ENCODE data around the gene ZNF672.
"Not testable (repeated sequence)": the region's sequence is repeated elsewhere in the genome, so short reads cannot be mapped to it uniquely, and the experiment has no call there.

ZNF672 gene

DNA sequence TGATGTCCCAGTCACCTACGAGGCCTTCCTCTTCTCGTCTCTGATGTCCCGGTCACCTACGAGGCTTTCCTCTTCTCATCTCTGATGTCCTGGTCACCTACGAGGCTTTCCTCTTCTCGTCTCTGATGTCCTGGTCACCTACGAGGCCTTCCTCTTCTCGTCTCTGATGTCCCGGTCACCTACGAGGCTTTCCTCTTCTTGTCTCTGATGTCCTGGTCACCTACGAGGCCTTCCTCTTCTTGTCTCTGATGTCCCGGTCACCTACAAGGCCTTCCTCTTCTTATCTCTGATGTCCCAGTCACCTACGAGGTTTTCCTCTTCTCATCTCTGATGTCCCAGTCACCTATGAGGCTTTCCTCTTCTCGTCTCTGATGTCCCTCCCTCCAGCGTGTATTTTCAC, 34.5 kb upstream of the ZNF672 start:
- H3K4me1 ChIP-seq (ENCODE audit: control insufficient read depth, insufficient read depth, low read length); H3K9me3 ChIP-seq (ENCODE audit: control insufficient read depth in 2 of 2, low read length in 2 of 2); H3K27ac ChIP-seq (ENCODE audit: low read length); H3K27me3 ChIP-seq (ENCODE audit: control insufficient read depth in 1 of 2, insufficient read depth in 2 of 2, low read length in 2 of 2); H3K9ac ChIP-seq (ENCODE audit: low read length in 2 of 2); H3K4me3 ChIP-seq (ENCODE audit: low read length in 2 of 2); H3K36me3 ChIP-seq (ENCODE audit: control insufficient read depth in 2 of 2, insufficient read depth in 2 of 2, low read length in 2 of 2): not testable (repeated sequence)

DNA sequence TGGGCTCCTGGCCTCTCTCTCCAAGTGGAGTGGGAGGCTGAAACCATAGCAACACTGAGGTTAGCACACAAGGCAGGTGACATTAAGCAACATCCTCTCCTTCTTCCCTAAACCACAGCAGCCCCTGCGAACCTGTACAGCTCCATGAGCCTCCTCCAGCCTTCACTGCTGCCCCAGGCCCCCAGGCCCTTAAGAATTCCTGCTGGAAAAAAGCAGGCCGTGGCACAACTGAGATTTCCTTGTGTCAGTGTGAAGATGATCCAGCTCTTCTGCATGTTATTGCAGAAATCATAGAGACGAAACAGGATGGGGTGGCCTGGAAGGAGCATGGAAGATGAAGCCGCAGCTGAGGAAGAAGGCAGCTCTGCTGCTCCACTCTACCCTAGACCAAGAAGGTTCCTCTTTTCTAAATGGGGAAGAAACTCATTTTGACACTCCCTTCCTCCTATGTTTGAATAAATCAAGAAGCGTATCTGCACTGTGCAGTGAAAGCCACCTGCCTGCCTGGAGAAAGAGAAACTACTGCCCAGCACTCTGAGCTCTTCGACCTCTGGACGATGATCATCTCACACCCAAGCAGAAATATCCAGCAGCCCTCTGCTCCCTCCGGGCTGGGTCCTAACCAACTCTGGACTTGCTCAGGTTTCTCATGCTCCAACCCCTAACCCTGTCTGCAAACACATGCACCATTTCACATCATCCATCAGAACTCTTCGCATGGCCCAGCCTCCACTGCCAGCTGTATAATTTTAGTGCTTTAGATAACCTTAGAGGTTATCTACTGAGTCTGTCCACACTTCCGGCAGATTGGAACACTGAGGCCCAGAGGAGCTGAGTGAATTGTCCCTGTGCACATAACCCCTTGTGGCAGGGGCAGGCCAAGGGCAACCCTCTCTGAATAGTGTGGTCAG, 33.0 kb upstream of the ZNF672 start:
- H3K4me1 ChIP-seq (ENCODE audit: control insufficient read depth, insufficient read depth, low read length) = peaks cover 4% of the 10 kb centered on the region
- no peaks in the 10 kb centered on the region for H3K27me3 ChIP-seq (ENCODE audit: control insufficient read depth in 1 of 2, insufficient read depth in 2 of 2, low read length in 2 of 2)
- no peak overlapping the region for H3K27ac ChIP-seq (ENCODE audit: low read length)
- no peak overlapping the region for H3K4me3 ChIP-seq (ENCODE audit: low read length in 2 of 2)
- no peaks in the 10 kb centered on the region for H3K36me3 ChIP-seq (ENCODE audit: control insufficient read depth in 2 of 2, insufficient read depth in 2 of 2, low read length in 2 of 2)
- no peak overlapping the region for H3K9ac ChIP-seq (ENCODE audit: low read length in 2 of 2)
- H3K9me3 ChIP-seq (ENCODE audit: control insufficient read depth in 2 of 2, low read length in 2 of 2) = no peaks in the 10 kb centered on the region

DNA sequence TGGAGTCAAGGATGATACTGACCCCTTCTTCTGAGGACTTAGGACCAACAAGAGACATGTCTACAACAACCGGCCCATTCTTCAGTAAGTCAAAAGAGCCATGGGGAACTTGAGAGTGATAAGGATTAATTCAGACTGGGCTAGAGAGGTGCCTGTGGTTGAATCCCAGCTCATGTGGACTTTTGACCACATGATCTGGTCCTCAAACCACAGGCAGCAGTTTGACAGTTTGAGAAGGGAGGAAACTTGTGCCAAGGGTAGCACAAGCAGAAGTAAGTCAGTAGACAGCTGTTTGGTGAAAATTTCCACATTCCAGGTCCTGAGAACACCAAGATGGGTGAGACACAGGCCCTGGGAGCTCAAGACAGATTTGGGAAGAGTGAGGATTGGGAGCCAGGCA, 32.1 kb upstream of the ZNF672 start:
- Histone ChIP-seq H3K27ac (ENCODE audit: low read length) (no peak overlapping the region), H3K36me3 (ENCODE audit: control insufficient read depth in 2 of 2, insufficient read depth in 2 of 2, low read length in 2 of 2) (no peaks in the 10 kb centered on the region), H3K27me3 (ENCODE audit: control insufficient read depth in 1 of 2, insufficient read depth in 2 of 2, low read length in 2 of 2) (no peaks in the 10 kb centered on the region), H3K9ac (ENCODE audit: low read length in 2 of 2) (no peak overlapping the region), H3K9me3 (ENCODE audit: control insufficient read depth in 2 of 2, low read length in 2 of 2) (no peaks in the 10 kb centered on the region), H3K4me3 (ENCODE audit: low read length in 2 of 2) (no peak overlapping the region), H3K4me1 (ENCODE audit: control insufficient read depth, insufficient read depth, low read length) (peaks cover 6% of the 10 kb centered on the region)

DNA sequence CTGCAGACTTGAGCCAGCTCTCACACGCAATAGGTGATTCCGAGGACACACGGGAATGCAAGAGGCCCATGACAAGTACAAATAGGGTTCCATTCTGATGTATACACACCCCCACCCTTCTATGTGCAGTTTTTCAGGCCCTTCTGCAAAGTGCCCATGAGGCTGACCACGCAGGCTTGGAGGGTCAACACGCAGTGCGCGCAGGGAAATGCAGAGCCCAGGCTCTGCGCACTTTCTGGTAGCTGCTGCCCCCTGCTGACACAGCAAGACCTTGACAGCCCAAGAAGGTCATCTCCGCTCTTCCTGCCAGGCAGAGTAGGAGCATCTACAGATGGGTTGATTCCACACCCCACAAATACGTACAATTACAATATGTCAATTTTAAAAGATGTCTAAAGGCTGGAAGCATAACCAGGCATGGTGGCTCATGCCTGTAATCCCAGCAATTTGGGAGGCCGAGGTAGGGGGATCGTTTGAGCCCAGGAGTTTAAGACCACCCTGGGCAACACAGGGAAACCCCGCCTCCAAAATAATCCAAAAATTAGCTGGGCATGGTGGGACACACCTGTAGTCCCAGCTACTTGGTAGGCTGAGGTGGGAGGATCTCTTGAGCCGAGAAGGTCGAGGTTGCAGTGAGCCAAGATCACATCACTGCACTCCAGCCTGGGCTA, 30.8 kb upstream of the ZNF672 start:
- no peak overlapping the region for H3K4me3 ChIP-seq (ENCODE audit: low read length in 2 of 2)

DNA sequence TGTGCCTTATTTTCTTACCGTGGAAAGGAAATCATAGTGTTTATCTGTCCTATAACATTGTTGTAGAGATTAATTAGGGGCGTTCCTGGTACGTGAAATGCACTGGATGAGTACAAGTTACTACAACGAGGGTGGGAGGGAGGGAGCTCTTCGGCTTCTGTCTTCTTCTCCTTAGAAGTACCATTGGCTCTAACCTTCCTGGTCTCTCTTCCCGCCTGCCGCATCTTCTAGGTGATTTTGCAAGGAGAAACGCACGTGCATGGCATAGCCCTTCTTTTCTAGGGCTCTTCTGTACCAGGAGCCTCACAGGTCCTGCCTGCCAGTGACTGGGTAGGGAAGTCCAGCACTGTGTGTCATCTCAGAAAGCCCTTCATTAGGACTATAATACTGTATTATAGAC, 29.1 kb upstream of the ZNF672 start:
- Histone ChIP-seq H3K27ac (ENCODE audit: low read length) (no peak overlapping the region), H3K4me3 (ENCODE audit: low read length in 2 of 2) (no peak overlapping the region), H3K4me1 (ENCODE audit: control insufficient read depth, insufficient read depth, low read length) (peaks cover 8% of the 10 kb centered on the region), H3K36me3 (ENCODE audit: control insufficient read depth in 2 of 2, insufficient read depth in 2 of 2, low read length in 2 of 2) (peaks cover 9 to 20% of the 10 kb centered on the region in 2 donors), H3K27me3 (ENCODE audit: control insufficient read depth in 1 of 2, insufficient read depth in 2 of 2, low read length in 2 of 2) (no peaks in the 10 kb centered on the region), H3K9me3 (ENCODE audit: control insufficient read depth in 2 of 2, low read length in 2 of 2) (no peaks in the 10 kb centered on the region), H3K9ac (ENCODE audit: low read length in 2 of 2) (no peak overlapping the region)

More for the DNA sequence above, 30.8 kb upstream of the ZNF672 start:
- H3K36me3 ChIP-seq (ENCODE audit: control insufficient read depth in 2 of 2, insufficient read depth in 2 of 2, low read length in 2 of 2) = peaks cover 0 to 5% of the 10 kb centered on the region in 2 donors
- H3K27ac ChIP-seq (ENCODE audit: low read length) = no peak overlapping the region
- no peak overlapping the region for H3K9ac ChIP-seq (ENCODE audit: low read length in 2 of 2)
- H3K9me3 ChIP-seq (ENCODE audit: control insufficient read depth in 2 of 2, low read length in 2 of 2) = no peaks in the 10 kb centered on the region
- H3K27me3 ChIP-seq (ENCODE audit: control insufficient read depth in 1 of 2, insufficient read depth in 2 of 2, low read length in 2 of 2) = no peaks in the 10 kb centered on the region
- H3K4me1 ChIP-seq (ENCODE audit: control insufficient read depth, insufficient read depth, low read length) = peaks cover 8% of the 10 kb centered on the region

DNA sequence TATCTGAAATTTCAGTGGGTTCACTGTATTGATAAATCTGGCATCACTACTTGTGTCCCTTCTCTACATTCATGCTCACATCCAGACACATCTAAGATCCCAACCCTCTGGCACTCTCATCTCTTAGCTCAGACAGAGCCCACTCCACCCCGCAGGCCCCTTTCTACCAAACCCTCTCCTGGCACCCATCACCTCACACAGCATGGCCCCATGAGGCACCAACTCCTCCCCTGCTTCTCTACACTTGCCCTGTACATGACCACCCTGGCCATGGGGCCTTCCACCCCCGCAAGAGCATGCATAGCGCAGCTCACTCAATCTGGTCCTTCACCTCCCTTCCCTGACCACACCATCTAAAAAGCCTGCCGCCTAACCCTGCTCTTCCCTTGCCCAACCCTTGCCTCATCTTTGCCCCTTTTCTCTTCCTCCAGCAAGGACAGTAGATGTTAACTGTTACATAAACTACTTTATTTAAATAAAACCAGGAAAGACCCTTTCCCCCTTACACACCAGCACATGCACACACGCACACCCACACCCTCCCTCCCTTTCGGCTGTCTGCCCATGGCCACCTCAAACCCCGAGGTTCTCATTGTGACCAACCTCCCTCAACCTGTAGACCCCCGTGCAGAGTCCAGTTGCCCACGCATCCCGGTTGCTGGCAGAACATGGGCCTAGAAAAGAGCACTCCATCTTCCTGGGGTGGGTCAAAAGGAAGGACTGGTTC, 27.9 kb upstream of the ZNF672 start:
- no peak overlapping the region for H3K4me3 ChIP-seq (ENCODE audit: low read length in 2 of 2)
- peaks cover 19 to 32% of the 10 kb centered on the region in 2 donors for H3K36me3 ChIP-seq (ENCODE audit: control insufficient read depth in 2 of 2, insufficient read depth in 2 of 2, low read length in 2 of 2)
- peaks cover 8% of the 10 kb centered on the region for H3K4me1 ChIP-seq (ENCODE audit: control insufficient read depth, insufficient read depth, low read length)
- H3K27ac ChIP-seq (ENCODE audit: low read length) = no peak overlapping the region
- no peaks in the 10 kb centered on the region for H3K27me3 ChIP-seq (ENCODE audit: control insufficient read depth in 1 of 2, insufficient read depth in 2 of 2, low read length in 2 of 2)
- H3K9me3 ChIP-seq (ENCODE audit: control insufficient read depth in 2 of 2, low read length in 2 of 2) = no peaks in the 10 kb centered on the region
- no peak overlapping the region for H3K9ac ChIP-seq (ENCODE audit: low read length in 2 of 2)

DNA sequence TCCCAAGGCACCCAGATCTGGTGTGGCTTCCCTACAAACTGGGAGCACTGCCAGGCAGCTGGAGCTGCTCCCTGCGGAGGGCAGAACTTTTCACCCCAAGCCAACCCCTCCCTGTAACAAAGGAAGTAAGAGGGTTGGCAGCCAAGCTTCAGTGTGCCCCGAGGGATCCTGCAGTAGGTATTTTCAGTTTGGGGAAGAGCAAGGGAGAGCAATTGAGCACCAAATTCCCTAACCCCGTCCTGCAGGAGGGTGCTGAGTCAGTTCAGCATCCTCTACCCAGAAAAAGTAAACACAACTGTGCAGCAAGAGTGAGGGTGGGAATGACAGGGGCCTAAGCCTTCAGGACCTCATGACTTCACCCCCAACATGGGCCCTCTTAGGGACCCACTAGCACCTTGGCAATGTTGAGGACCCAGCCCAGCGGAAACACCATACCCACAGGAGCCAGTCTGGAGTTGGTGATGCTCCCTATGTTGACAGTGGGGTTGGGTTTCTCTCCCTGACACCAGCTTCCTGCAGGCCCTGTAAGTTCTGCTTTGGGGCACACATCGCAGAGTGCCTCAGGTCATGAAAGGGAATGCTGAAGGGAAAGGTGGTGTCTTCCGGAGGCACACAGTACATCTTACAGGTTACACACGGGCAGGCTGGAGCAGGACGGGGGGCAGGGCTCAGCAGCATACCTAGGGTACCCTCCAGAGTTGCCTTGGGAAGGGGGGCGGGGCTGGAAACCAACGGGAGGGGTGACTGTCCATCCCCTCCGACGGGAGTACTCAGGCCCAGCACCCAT, 27.1 kb upstream of the ZNF672 start:
- no peaks in the 10 kb centered on the region for H3K9me3 ChIP-seq (ENCODE audit: control insufficient read depth in 2 of 2, low read length in 2 of 2)
- H3K36me3 ChIP-seq (ENCODE audit: control insufficient read depth in 2 of 2, insufficient read depth in 2 of 2, low read length in 2 of 2) = peaks cover 26 to 38% of the 10 kb centered on the region in 2 donors
- H3K4me1 ChIP-seq (ENCODE audit: control insufficient read depth, insufficient read depth, low read length) = peaks cover 8% of the 10 kb centered on the region
- H3K27me3 ChIP-seq (ENCODE audit: control insufficient read depth in 1 of 2, insufficient read depth in 2 of 2, low read length in 2 of 2) = no peaks in the 10 kb centered on the region
- H3K4me3 ChIP-seq (ENCODE audit: low read length in 2 of 2) = peak overlapping the region in 1 of 2 donors; percentile 3
- H3K27ac ChIP-seq (ENCODE audit: low read length) = no peak overlapping the region
- no peak overlapping the region for H3K9ac ChIP-seq (ENCODE audit: low read length in 2 of 2)

DNA sequence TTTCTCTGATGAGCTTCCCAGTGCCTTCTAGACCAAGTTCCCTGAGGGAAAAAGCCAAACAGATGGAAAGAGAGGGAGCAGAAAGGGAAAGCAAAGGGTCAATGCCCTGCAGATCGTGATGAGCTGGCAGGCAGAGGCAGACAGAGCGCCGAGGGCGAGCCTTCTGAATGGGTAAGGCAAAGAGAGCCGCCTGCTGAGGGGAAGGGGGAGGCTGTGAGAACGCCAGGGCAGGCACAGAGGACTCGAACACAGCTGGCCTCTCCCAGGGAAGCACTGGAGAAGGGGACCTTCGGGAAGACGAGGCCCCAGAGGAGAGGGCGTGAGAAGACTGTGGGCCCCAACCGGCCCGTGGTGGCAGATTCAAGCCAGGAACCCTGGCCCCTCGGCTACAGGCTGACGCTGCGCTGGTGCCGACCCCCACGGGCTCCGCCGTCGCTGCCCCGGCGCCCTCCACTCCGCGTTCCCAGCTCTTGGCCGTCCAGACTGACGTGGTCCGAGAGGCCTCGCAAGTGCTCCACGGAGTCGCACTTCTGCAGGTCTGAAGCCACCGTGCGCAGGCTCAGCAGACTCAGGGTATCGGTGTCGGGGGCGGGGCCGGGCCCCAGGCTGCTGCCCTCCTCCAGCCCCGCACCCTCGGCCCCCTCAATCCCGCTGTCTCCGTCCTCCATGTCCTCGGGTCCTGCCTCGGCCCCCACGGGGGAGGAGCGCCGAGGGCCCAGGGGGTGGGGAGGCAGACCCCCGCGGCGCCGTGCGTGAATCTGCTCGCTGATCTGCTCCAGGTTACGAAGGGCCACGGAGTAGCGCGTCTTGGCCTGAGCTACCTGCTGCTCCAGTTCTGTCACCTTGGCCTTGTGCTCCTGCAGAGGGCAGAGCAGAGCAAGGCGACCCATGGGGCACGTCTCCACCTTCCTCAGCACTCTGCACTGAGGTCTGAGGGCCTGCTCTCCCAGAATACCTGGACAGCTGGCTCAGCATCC, 26.2 kb upstream of the ZNF672 start:
- Histone ChIP-seq H3K27me3 (ENCODE audit: control insufficient read depth in 1 of 2, insufficient read depth in 2 of 2, low read length in 2 of 2) (no peaks in the 10 kb centered on the region), H3K27ac (ENCODE audit: low read length) (no peak overlapping the region), H3K9ac (ENCODE audit: low read length in 2 of 2) (no peak overlapping the region), H3K4me3 (ENCODE audit: low read length in 2 of 2) (no peak overlapping the region), H3K9me3 (ENCODE audit: control insufficient read depth in 2 of 2, low read length in 2 of 2) (no peaks in the 10 kb centered on the region), H3K36me3 (ENCODE audit: control insufficient read depth in 2 of 2, insufficient read depth in 2 of 2, low read length in 2 of 2) (peaks cover 33 to 43% of the 10 kb centered on the region in 2 donors), H3K4me1 (ENCODE audit: control insufficient read depth, insufficient read depth, low read length) (peaks cover 8% of the 10 kb centered on the region)

DNA sequence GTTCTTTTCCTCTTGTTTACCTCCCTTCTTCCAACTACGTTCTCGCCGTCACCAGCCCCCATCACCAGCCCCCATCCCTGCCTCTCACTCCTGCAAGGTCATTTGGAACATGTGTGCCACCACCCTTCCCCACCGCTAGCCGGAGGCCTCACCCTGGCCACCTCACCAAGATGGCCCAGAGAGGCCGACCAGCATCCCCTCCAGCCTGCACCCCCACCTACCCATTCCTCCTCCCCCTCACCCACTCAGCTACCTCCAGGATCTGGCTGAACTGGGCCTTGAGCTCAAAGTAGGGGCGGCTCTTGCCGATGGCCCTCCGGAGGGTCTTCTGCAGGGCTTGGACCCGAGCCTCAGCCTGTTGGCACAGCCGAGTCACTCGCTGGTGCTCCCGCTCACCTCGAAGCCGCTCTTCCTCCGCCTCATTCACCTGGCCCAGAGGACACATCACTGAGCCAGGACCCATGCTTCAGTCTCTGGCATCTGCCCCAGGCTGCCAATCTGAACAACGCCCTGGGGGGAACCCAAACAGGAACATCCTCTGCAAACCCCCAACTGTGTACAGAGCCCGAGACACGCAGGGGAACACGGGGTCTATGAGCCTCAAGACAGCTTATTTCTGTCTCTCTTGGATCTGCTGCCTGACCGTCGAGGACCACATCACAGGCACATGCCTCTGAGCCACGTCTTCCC, 25.1 kb upstream of the ZNF672 start:
- Histone ChIP-seq H3K4me1 (ENCODE audit: control insufficient read depth, insufficient read depth, low read length) (peaks cover 5% of the 10 kb centered on the region), H3K27ac (ENCODE audit: low read length) (no peak overlapping the region), H3K27me3 (ENCODE audit: control insufficient read depth in 1 of 2, insufficient read depth in 2 of 2, low read length in 2 of 2) (no peaks in the 10 kb centered on the region), H3K9me3 (ENCODE audit: control insufficient read depth in 2 of 2, low read length in 2 of 2) (no peaks in the 10 kb centered on the region), H3K4me3 (ENCODE audit: low read length in 2 of 2) (no peak overlapping the region), H3K36me3 (ENCODE audit: control insufficient read depth in 2 of 2, insufficient read depth in 2 of 2, low read length in 2 of 2) (peaks cover 33 to 47% of the 10 kb centered on the region in 2 donors), H3K9ac (ENCODE audit: low read length in 2 of 2) (no peak overlapping the region)
